Spleen (tissue), 7 donors: ENCODE measurements around the gene DNHD1.

Source experiments
- POLR2A ChIP-seq, 3 donors: fragments of 450-650 bp; IDR thresholded peaks; one replicate each; pipeline ENCODE4 v1.5.1; 2017; ENCODE audit warnings: antibody characterized with exemption in 3 of 3, mild to moderate bottlenecking in 1 of 3
- TF ChIP-seq, protein P1 (sequence below), 11 experiments: fragments of 200-600 bp in 7 of 11; fragments of 450-650 bp in 4 of 11; sonication (generic) in 4 of 11; IDR thresholded peaks in 8 of 11; conservative IDR thresholded peaks in 3 of 11; 1 replicate in 7 of 11; 2 replicates in 4 of 11; pipeline versions ENCODE4 v1.4.0 to v1.8.0; 2016 to 2021; ENCODE audit warnings: antibody characterized with exemption in 11 of 11, inconsistent platforms in 4 of 11, mild to moderate bottlenecking in 1 of 11
- donor health status: DM: no; HTN: no; CAD: no; lungs with moderate emphysema.
- donor health status: DM: no; HTN: no; CAD: no.
- donor health status: DM: no; HTN: no; CAD: no.

DNA sequence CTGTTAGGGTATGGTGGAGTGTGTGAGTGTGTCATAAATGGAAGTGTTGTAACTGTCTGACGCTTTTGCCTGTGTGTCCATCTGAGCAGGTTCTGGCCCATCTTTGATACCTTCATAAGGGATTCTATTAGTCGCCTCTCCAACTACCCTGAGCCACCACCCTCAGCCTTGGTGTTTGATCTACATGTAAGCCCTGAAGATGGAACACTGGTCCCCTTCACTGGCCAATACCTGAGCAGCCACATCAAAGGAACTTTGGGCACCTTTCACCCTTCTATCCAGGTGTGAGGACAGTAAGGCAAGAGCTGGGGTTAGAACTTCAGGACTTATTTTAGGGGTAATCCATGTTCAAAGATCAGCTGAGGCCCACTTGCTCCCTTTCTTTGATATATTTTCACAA, 51.0 kb downstream of the DNHD1 start:
- TF ChIP-seq POLR2A (IDR thresholded peaks at IDR 0.05), result no peak
- TF ChIP-seq, protein P1, sequence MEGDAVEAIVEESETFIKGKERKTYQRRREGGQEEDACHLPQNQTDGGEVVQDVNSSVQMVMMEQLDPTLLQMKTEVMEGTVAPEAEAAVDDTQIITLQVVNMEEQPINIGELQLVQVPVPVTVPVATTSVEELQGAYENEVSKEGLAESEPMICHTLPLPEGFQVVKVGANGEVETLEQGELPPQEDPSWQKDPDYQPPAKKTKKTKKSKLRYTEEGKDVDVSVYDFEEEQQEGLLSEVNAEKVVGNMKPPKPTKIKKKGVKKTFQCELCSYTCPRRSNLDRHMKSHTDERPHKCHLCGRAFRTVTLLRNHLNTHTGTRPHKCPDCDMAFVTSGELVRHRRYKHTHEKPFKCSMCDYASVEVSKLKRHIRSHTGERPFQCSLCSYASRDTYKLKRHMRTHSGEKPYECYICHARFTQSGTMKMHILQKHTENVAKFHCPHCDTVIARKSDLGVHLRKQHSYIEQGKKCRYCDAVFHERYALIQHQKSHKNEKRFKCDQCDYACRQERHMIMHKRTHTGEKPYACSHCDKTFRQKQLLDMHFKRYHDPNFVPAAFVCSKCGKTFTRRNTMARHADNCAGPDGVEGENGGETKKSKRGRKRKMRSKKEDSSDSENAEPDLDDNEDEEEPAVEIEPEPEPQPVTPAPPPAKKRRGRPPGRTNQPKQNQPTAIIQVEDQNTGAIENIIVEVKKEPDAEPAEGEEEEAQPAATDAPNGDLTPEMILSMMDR (IDR thresholded peaks at IDR 0.05 in 8 of 11, conservative IDR thresholded peaks at IDR 0.05 in 3 of 11), result no peak
